Esophagus squamous epithelium (tissue), 5 donors: Measurements from ENCODE around the gene CHDH. TPM values are rescaled to one million over a fixed set of nuclear protein-coding genes. Genes with fewer than 3 reads are reported as not detected.

Experiments used
- DNase-seq: peaks from one replicate; lab custom pipeline; 2025; lab: John Stamatoyannopoulos, UW
- H3K27ac ChIP-seq, 4 donors: fragments of 200-600 bp; sonication (generic); one replicate each; pipeline ENCODE4 v1.5.1; 2016 to 2019; ENCODE audit warnings: mild to moderate bottlenecking in 1 of 4
- H3K27me3 ChIP-seq, 4 donors: fragments of 200-600 bp; sonication (generic); 1 replicate in 3 of 4; 2 replicates in 1 of 4; pipeline versions ENCODE4 v1.5.1 to v1.6.0; 2017 to 2021; ENCODE audit warnings: antibody characterized with exemption in 1 of 4
- H3K36me3 ChIP-seq, 3 donors: fragments of 200-600 bp; sonication (generic); one replicate each; pipeline ENCODE4 v1.5.1; 2016 to 2019
- H3K4me1 ChIP-seq, 3 donors: fragments of 200-600 bp; sonication (generic); one replicate each; pipeline ENCODE4 v1.5.1; 2017 to 2019
- H3K4me3 ChIP-seq, 4 donors: fragments of 200-600 bp; sonication (generic); 1 replicate in 3 of 4; 2 replicates in 1 of 4; pipeline ENCODE4 v1.5.1; 2016 to 2019; ENCODE audit warnings: mild to moderate bottlenecking in 2 of 4, moderate library complexity in 1 of 4
- H3K9me3 ChIP-seq, 3 donors: fragments of 200-600 bp; sonication (generic); one replicate each; pipeline ENCODE4 v1.5.1; 2016 to 2019
- POLR2A ChIP-seq, 4 donors: fragments of 450-650 bp; IDR thresholded peaks; one replicate each; pipeline ENCODE4 v1.6.1; 2017; ENCODE audit warnings: antibody characterized with exemption in 4 of 4, mild to moderate bottlenecking in 4 of 4, moderate library complexity in 3 of 4
- whole genome bisulfite sequencing, 2 donors: methylation state at CpG; one replicate each; pipeline ENCODE4 v1.1.5; 2018; 5-methylcytosine and 5-hydroxymethylcytosine counted together
- intact Hi-C: fragments of 100-400 bp; cut with DNase I; formaldehyde crosslinking; loops from one replicate; pipeline ENCODE4 v1.15.0; 2022
- total RNA-seq, 4 donors: library from RNA; depleted of rRNA; stranded (reverse); fragments of >200 nt; gene quantifications; one replicate each; pipeline ENCODE4 v1.1.0, GENCODE V29; 2016
- TF ChIP-seq, protein P1 (sequence below), 6 experiments: fragments of 450-650 bp in 4 of 6; fragments of 200-600 bp in 2 of 6; sonication (generic) in 2 of 6; IDR thresholded peaks; one replicate each; pipeline ENCODE4 v1.5.1; 2016 to 2019; ENCODE audit warnings: antibody characterized with exemption in 6 of 6, mild to moderate bottlenecking in 4 of 6, moderate library complexity in 4 of 6
- donor health status: DM: yes; HTN: yes; CAD: no.

CHDH gene, protein sequence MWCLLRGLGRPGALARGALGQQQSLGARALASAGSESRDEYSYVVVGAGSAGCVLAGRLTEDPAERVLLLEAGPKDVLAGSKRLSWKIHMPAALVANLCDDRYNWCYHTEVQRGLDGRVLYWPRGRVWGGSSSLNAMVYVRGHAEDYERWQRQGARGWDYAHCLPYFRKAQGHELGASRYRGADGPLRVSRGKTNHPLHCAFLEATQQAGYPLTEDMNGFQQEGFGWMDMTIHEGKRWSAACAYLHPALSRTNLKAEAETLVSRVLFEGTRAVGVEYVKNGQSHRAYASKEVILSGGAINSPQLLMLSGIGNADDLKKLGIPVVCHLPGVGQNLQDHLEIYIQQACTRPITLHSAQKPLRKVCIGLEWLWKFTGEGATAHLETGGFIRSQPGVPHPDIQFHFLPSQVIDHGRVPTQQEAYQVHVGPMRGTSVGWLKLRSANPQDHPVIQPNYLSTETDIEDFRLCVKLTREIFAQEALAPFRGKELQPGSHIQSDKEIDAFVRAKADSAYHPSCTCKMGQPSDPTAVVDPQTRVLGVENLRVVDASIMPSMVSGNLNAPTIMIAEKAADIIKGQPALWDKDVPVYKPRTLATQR
- 1 to 10 TPM in 2 of 4 donors, under 1 TPM in 2; 0.92 to 2.1 (median 1.2) TPM for total RNA-seq

DNA sequence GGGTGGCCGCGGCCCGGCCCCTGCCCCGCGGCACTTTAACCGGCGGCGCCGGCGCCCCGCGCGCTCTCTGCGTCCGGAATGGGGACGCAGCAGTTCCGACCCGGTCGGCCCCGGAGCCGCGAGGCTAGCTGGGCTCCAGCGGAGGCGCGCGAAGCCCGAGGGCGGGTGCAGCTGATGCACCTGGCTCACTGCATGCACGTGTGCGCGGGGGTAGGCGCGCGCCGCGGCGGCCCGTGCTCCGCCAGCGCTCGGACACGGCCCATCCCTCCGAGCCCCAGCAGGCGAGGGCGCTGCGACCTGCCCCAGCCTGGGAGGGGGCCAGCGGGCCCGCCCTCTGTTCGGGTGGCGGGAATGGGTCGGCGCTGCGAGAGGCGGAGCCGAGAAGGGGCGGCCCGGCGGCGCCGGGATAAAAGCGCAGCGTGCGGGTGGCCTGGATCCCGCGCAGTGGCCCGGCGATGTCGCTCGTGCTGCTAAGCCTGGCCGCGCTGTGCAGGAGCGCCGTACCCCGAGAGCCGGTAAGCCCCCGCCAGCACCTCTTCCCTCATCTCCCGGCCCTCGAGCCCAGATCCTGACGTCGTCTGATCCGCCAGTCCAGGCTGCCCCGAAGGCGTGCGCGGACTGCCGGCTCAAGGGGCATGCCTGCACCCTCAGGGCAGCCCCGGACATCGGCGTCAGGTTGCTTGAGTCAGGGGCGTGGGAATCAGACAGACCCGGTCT lies at the start of gene CHDH, which contains the start of gene IL17RB:
CHDH (minus strand) TSS at position 286 of the 717 bp plus-strand sequence. CDS start 22,411 bp downstream, outside the sequence.
IL17RB (plus strand) TSS at position 435 of the 717 bp plus-strand sequence; CDS start at position 456, 21 bp downstream.
- TF ChIP-seq, protein P1, sequence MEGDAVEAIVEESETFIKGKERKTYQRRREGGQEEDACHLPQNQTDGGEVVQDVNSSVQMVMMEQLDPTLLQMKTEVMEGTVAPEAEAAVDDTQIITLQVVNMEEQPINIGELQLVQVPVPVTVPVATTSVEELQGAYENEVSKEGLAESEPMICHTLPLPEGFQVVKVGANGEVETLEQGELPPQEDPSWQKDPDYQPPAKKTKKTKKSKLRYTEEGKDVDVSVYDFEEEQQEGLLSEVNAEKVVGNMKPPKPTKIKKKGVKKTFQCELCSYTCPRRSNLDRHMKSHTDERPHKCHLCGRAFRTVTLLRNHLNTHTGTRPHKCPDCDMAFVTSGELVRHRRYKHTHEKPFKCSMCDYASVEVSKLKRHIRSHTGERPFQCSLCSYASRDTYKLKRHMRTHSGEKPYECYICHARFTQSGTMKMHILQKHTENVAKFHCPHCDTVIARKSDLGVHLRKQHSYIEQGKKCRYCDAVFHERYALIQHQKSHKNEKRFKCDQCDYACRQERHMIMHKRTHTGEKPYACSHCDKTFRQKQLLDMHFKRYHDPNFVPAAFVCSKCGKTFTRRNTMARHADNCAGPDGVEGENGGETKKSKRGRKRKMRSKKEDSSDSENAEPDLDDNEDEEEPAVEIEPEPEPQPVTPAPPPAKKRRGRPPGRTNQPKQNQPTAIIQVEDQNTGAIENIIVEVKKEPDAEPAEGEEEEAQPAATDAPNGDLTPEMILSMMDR (IDR thresholded peaks at IDR 0.05): no peak
- Histone ChIP-seq H3K4me3 (peak within 1 kb of the TSS; percentile 47 to 86 (median 68)), H3K27ac (peak within 1 kb of the TSS; percentile 13 to 75 (median 58)), H3K27me3 (peaks cover 0 to 56% (median 0%) of the 10 kb centered on the region in 4 donors), H3K4me1 (peaks cover 6 to 20% (median 10%) of the 10 kb centered on the region in 3 donors), H3K36me3 (no peaks in the 10 kb centered on the region), H3K9me3 (no peaks in the 10 kb centered on the region)
- whole genome bisulfite sequencing, 2 donors: 12% methylated on average over 8 of the region's 91 CpGs; no CpG with 5 or more reads in 1 of the 2 donors
- intact Hi-C loops: no loop called here
- no peak for DNase-seq

DNA sequence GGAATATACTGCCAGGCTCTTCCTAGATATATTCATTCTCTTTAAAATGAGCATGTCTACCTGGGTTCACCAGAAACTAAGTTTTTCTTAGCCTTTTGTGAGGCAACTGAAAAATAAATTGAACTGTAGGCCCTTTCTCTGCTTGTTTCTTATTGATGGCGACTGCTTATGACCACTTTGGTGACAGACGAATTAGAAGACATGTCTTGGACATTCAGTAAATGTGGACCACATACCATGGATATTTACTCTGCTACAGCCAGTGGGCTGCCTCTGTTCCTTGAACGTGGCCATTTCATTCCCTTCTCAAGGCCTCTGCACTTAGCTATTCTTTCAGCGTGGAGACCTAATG lies 46.0 kb upstream of the CHDH start:
- no peak for TF ChIP-seq POLR2A (IDR thresholded peaks at IDR 0.05)
- TF ChIP-seq, protein P1 (IDR thresholded peaks at IDR 0.05): no peak

DNA sequence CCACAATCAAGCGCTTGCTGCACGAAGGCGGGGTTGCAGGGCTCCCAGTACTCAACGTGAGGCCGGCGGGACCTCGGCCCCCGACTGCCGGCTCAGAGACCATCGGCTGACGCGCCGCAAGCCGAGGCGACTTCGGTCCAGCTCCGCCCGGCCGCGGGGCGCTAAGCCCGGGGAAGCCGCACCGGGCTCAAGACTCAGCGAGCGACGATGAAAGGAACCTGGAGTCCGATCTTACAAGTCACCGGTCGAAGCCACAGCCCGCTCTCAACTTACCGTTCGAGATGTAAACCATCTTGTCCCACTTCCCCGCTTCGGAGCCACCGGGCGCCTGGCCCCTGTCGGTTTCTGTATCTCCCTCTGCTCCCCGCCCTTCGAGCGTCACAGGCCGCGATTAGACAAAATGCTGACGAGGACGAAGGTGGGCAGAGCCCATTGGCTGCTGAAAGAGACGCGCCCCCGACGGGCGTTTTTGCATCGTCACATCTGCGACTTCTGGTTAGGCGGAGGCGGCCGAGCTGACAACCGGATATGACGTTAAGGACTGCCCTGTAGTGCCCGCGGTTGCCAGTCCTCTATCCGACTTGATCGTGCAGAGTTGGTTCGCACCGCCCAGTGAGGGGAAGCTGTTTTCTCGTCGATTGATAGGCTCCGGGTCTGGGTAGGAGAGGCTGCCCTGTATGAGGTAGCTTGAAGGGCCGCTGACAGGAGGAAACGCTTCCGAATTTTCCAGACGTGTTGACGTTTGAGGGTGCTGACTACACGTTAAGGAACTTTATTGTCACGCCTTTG lies 45.5 kb upstream of the CHDH start, which contains the start of gene SELENOK:
SELENOK (minus strand) TSS at position 363 of the 789 bp plus-strand sequence.
- H3K27me3 ChIP-seq: peaks cover 0 to 20% (median 0%) of the 10 kb centered on the region in 4 donors
- WGBS, 2 donors: 0 to 1% methylated on average over 20 to 21 of the region's 73 CpGs
- peak within 1 kb of the TSS; percentile 92 to 99 (median 96) for H3K27ac ChIP-seq
- intact Hi-C loops: no loop called here
- TF ChIP-seq POLR2A (IDR thresholded peaks at IDR 0.05): peak in 3 of 4 donors; percentile 97 to 99 (median 98)
- TF ChIP-seq, protein P1 (IDR thresholded peaks at IDR 0.05): peak in 1 of 6 experiments; percentile 24
- H3K4me1 ChIP-seq: peaks cover 0 to 28% (median 14%) of the 10 kb centered on the region in 3 donors
- H3K4me3 ChIP-seq: peak within 1 kb of the TSS; percentile 70 to 99 (median 82)
- no peaks in the 10 kb centered on the region for H3K9me3 ChIP-seq
- peaks cover 0 to 15% (median 0%) of the 10 kb centered on the region in 3 donors for H3K36me3 ChIP-seq
- peak; percentile 93 for DNase-seq

More for the DNA sequence above, 46.0 kb upstream of the CHDH start:
- intact Hi-C loops: no loop called here
- Histone ChIP-seq H3K36me3 (peaks cover 0 to 10% (median 0%) of the 10 kb centered on the region in 3 donors), H3K4me1 (peaks cover 0 to 28% (median 14%) of the 10 kb centered on the region in 3 donors), H3K4me3 (peak overlapping the region; percentile 70 to 99 (median 82)), H3K9me3 (no peaks in the 10 kb centered on the region), H3K27ac (peak overlapping the region; percentile 92 to 99 (median 96)), H3K27me3 (peaks cover 0 to 26% (median 0%) of the 10 kb centered on the region in 4 donors)
- DNase-seq: no peak
- WGBS, 2 donors: 47 to 53% methylated on average over 4 of the region's 4 CpGs

DNA sequence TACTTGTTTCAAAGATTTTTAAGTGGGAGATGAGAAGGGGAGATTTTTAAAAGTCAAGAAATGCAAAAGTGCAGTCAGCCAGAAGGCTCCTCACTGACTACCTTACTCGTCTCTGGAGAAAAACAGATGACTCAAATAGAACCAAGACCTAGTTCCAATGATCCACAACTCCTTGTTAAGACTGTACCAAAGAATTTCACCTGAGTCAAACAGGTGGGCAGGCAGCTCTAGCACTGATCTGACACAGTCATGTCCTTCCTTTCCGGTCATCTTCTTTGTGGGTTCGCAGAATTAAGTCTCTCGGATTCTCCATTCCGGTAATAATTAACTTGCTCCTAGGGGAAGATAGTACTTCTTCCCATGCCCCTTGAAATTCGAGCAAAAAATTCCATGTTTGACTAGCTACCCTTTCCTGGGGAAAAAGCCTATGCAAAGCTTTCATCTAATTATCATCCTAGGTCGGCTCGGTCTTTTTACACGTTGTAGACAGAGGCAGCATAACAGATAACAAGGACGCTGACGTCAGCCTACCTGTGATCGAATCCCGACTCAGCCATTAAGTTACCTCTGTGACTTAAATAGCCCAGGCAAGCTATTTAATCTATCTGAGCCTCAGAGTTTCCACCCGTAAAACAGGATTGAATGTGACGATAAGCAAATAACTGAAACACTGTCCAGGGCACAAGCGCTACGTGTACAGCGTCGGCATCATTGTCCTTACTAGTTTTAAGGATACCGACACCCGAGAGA lies 44.7 kb upstream of the CHDH start:
- Histone ChIP-seq H3K4me1 (peaks cover 0 to 28% (median 14%) of the 10 kb centered on the region in 3 donors), H3K27ac (peak overlapping the region; percentile 92 to 99 (median 96)), H3K27me3 (peaks cover 0 to 20% (median 0%) of the 10 kb centered on the region in 4 donors), H3K9me3 (no peaks in the 10 kb centered on the region), H3K36me3 (peaks cover 0 to 22% (median 0%) of the 10 kb centered on the region in 3 donors), H3K4me3 (peak overlapping the region; percentile 70 to 99 (median 82))
- TF ChIP-seq, protein P1 (IDR thresholded peaks at IDR 0.05): no peak
- TF ChIP-seq POLR2A (IDR thresholded peaks at IDR 0.05): no peak
- no peak for DNase-seq
- 5 to 8% methylated on average over 13 to 18 of the region's 21 CpGs for WGBS, 2 donors
- intact Hi-C loops: no loop called here
